ENCODE data around the gene PKP1.

- TF ChIP-seq CTCF (IDR thresholded peaks at IDR 0.05) (no peak), POLR2A (IDR thresholded peaks at IDR 0.05) (no peak)
Observed at GRCh38 chr1:201322653-201323510, 39.6 kb downstream of the PKP1 start.
